DND-41 (cell line): ENCODE data around the gene NUDT8.

Source experiments
- ATAC-seq: fragments of 200-7000 bp; cut with Tn5 transposase; 3 replicates; pipeline ENCODE4 v1.9.1; 2021; ENCODE audit warnings: low read depth; ENCODE audit not compliant: insufficient read depth
- DNase-seq: peaks from one replicate; pipeline ENCODE4 v3.0.0-alpha.2; 2020
- H2AFZ ChIP-seq: 2 replicates; pipeline ENCODE4 v1.6.0; 2012; ENCODE audit warnings: low read depth, low read length
- H3K27ac ChIP-seq: 2 replicates; pipeline ENCODE4 v1.5.1; 2012; ENCODE audit warnings: low read length, inconsistent platforms
- H3K27me3 ChIP-seq: fragments of 200-600 bp; sonication (generic); 2 replicates; pipeline ENCODE4 v1.6.0; 2012; ENCODE audit warnings: low read length, mild to moderate bottlenecking, inconsistent platforms; ENCODE audit not compliant: insufficient read depth, poor library complexity
- H3K36me3 ChIP-seq: 2 replicates; pipeline ENCODE4 v1.5.1; 2012; ENCODE audit warnings: low read length, inconsistent platforms; ENCODE audit not compliant: insufficient read depth
- H3K4me1 ChIP-seq: 2 replicates; pipeline ENCODE4 v1.5.1; 2012; ENCODE audit warnings: mild to moderate bottlenecking, low read length; ENCODE audit not compliant: insufficient read depth
- H3K4me2 ChIP-seq: 2 replicates; pipeline ENCODE4 v1.6.0; 2012; ENCODE audit warnings: mild to moderate bottlenecking, moderate library complexity, low read length, inconsistent platforms; ENCODE audit not compliant: insufficient read depth
- H3K4me3 ChIP-seq, 2 experiments: fragments of 200-600 bp in 1 of 2; shearing (Covaris generic) in 1 of 2; 2 replicates each; pipeline ENCODE4 v1.5.1; 2012 to 2016; ENCODE audit warnings: inconsistent platforms in 2 of 2, low read length in 2 of 2, mild to moderate bottlenecking in 2 of 2, low read depth in 1 of 2, moderate library complexity in 1 of 2
- H3K79me2 ChIP-seq: 2 replicates; pipeline ENCODE4 v1.6.0; 2012; ENCODE audit warnings: low read length, inconsistent platforms; ENCODE audit not compliant: insufficient read depth
- H3K9ac ChIP-seq: 2 replicates; pipeline ENCODE4 v1.6.0; 2012; ENCODE audit warnings: low read depth, mild to moderate bottlenecking, inconsistent platforms, low read length, moderate library complexity
- H3K9me3 ChIP-seq: 2 replicates; pipeline ENCODE4 v1.5.1; 2012; ENCODE audit warnings: low read length, moderate library complexity, mild to moderate bottlenecking, inconsistent platforms; ENCODE audit not compliant: insufficient read depth, severe bottlenecking
- H4K20me1 ChIP-seq: 2 replicates; pipeline ENCODE4 v1.6.0; 2012; ENCODE audit warnings: low read length; ENCODE audit not compliant: insufficient read depth
- CTCF ChIP-seq: IDR thresholded peaks from 2 replicates; pipeline ENCODE4 v1.5.1; 2012; ENCODE audit warnings: borderline replicate concordance, low read length, moderate library complexity, mild to moderate bottlenecking; ENCODE audit not compliant: poor library complexity, severe bottlenecking; ENCODE audit errors: extremely low read depth
- EZH2 ChIP-seq: IDR thresholded peaks from 3 replicates; pipeline ENCODE4 v1.6.1; 2012; ENCODE audit warnings: borderline replicate concordance, low read depth, mild to moderate bottlenecking, moderate library complexity, low read length, inconsistent platforms; ENCODE audit not compliant: severe bottlenecking

NUDT8 gene

GRCh38 chr11:67596753-67597300 is 32.9 kb downstream of the NUDT8 start:
- no peak overlapping the region for H3K4me3 ChIP-seq
- peaks cover 2% of the 10 kb centered on the region for H3K9me3 ChIP-seq
- ATAC-seq: no peak
- no peaks in the 10 kb centered on the region for H3K27me3 ChIP-seq
- H3K36me3 ChIP-seq: no peaks in the 10 kb centered on the region
- H3K79me2 ChIP-seq: no peaks in the 10 kb centered on the region
- no peak overlapping the region for H3K4me2 ChIP-seq
- H3K4me1 ChIP-seq: no peaks in the 10 kb centered on the region
- H3K9ac ChIP-seq: no peak overlapping the region
- H4K20me1 ChIP-seq: no peaks in the 10 kb centered on the region
- DNase-seq: no peak
- no peak overlapping the region for H3K27ac ChIP-seq
- TF ChIP-seq CTCF (no peak), EZH2 (no peak)
- H2AFZ ChIP-seq: no peak overlapping the region

GRCh38 chr11:67594480-67594879 is 35.3 kb downstream of the NUDT8 start:
- Histone ChIP-seq H2AFZ (no peak overlapping the region), H3K27me3 (no peaks in the 10 kb centered on the region), H3K4me1 (no peaks in the 10 kb centered on the region), H3K79me2 (no peaks in the 10 kb centered on the region), H3K4me3 (no peak overlapping the region), H3K27ac (no peak overlapping the region), H3K9me3 (peaks cover 2% of the 10 kb centered on the region), H3K36me3 (no peaks in the 10 kb centered on the region), H3K4me2 (no peak overlapping the region), H4K20me1 (no peaks in the 10 kb centered on the region), H3K9ac (no peak overlapping the region)
- DNase-seq (no peak), ATAC-seq (no peak)
- no peak for TF ChIP-seq CTCF
- no peak for TF ChIP-seq EZH2

GRCh38 chr11:67593565-67593905 is 36.2 kb downstream of the NUDT8 start:
- TF ChIP-seq EZH2 (no peak), CTCF (no peak)
- H3K9me3 ChIP-seq: peaks cover 2% of the 10 kb centered on the region
- H3K36me3 ChIP-seq: peaks cover 5% of the 10 kb centered on the region; the same call in 1 of the 2 replicates
- no peak overlapping the region for H3K4me3 ChIP-seq
- DNase-seq (no peak), ATAC-seq (no peak)
- H4K20me1 ChIP-seq: no peaks in the 10 kb centered on the region
- no peak overlapping the region for H3K4me2 ChIP-seq
- H3K9ac ChIP-seq: no peak overlapping the region
- H2AFZ ChIP-seq: no peak overlapping the region
- H3K27ac ChIP-seq: no peak overlapping the region
- H3K27me3 ChIP-seq: no peaks in the 10 kb centered on the region
- H3K4me1 ChIP-seq: no peaks in the 10 kb centered on the region
- no peaks in the 10 kb centered on the region for H3K79me2 ChIP-seq
